WTC11 (cell line): ENCODE data around the gene PFDN5. TPM values are rescaled to one million over a fixed set of nuclear protein-coding genes. Genes with fewer than 3 reads are reported as not detected.
A peak's percentile ranks its signal among the peaks of the same experiment; 100 is the strongest.

ENCODE experiments used
- ATAC-seq: fragments of 200-7000 bp; cut with Tn5 transposase; 2 replicates; pipeline ENCODE4 v1.10.0; 2021; ENCODE audit warnings: mild to moderate bottlenecking, moderate library complexity
- CTCF ChIA-PET: fragments of 300-600 bp; sonication (Branson Sonifier 250); formaldehyde crosslinking; loops from one replicate; lab custom pipeline; 2021; ENCODE audit warnings: antibody characterized with exemption; lab: Charles Lee
- POLR2A ChIA-PET: fragments of 350-600 bp; sonication (Branson Sonifier 250); formaldehyde crosslinking; loops from one replicate; lab custom pipeline; 2021; ENCODE audit warnings: antibody characterized with exemption; lab: Charles Lee
- DNase-seq: peaks from one replicate; pipeline ENCODE4 v3.0.0; 2021; ENCODE audit warnings: low spot score
- H3K27ac Mint-ChIP-seq: 2 replicates; pipeline ENCODE4 v1.8.0; 2021; ENCODE audit warnings: mixed read lengths
- H3K27me3 Mint-ChIP-seq: 2 replicates; pipeline ENCODE4 v1.8.0; 2021; ENCODE audit warnings: low read depth, mild to moderate bottlenecking, moderate library complexity, mixed read lengths
- H3K36me3 Mint-ChIP-seq: 2 replicates; pipeline ENCODE4 v1.8.0; 2021; ENCODE audit warnings: mixed read lengths
- H3K4me1 Mint-ChIP-seq: 2 replicates; pipeline ENCODE4 v1.8.0; 2022; ENCODE audit warnings: mixed read lengths
- H3K4me3 Mint-ChIP-seq: 2 replicates; pipeline ENCODE4 v1.8.0; 2021; ENCODE audit warnings: mild to moderate bottlenecking, moderate library complexity, mixed read lengths
- H3K9me3 Mint-ChIP-seq: 2 replicates; pipeline ENCODE4 v1.8.0; 2021; ENCODE audit warnings: mixed read lengths
- ATF6 ChIP-seq: sonication (generic); formaldehyde crosslinking; IDR thresholded peaks from 2 replicates; pipeline ENCODE4 v1.8.1; 2023; ENCODE audit warnings: mild to moderate bottlenecking, missing genetic modification reagents
- CTCF ChIP-seq: fragments of 200-600 bp; IDR thresholded peaks from 2 replicates; pipeline ENCODE4 v1.8.0; 2022; ENCODE audit warnings: antibody characterized with exemption
- ERG ChIP-seq: fragments of 250-450 bp; sonication (Bioruptor Pico); IDR thresholded peaks from 2 replicates; pipeline ENCODE4 v1.8.0; 2021; ENCODE audit warnings: mild to moderate bottlenecking
- FOXK1 ChIP-seq: sonication (generic); formaldehyde crosslinking; IDR thresholded peaks from 2 replicates; pipeline ENCODE4 v1.8.0; 2022; ENCODE audit warnings: mild to moderate bottlenecking, moderate library complexity, missing genetic modification reagents
- HMGXB4 ChIP-seq: sonication (generic); formaldehyde crosslinking; IDR thresholded peaks from 2 replicates; pipeline ENCODE4 v1.8.1; 2023; ENCODE audit warnings: mild to moderate bottlenecking, moderate library complexity, missing genetic modification reagents
- IRF1 ChIP-seq: sonication (generic); formaldehyde crosslinking; IDR thresholded peaks from 2 replicates; pipeline ENCODE4 v1.8.0; 2023; ENCODE audit warnings: missing genetic modification reagents
- KAT7 ChIP-seq: sonication (generic); formaldehyde crosslinking; IDR thresholded peaks from 2 replicates; pipeline ENCODE4 v1.8.1; 2023; ENCODE audit warnings: missing genetic modification reagents, mild to moderate bottlenecking, borderline replicate concordance
- NFYB ChIP-seq: sonication (generic); formaldehyde crosslinking; conservative IDR thresholded peaks from 2 replicates; pipeline ENCODE4 v1.8.0; 2022; ENCODE audit warnings: low read depth, missing genetic modification reagents
- PRRX2 ChIP-seq: fragments of 250-450 bp; sonication (Bioruptor Pico); IDR thresholded peaks from 2 replicates; pipeline ENCODE4 v1.8.0; 2021; ENCODE audit warnings: mild to moderate bottlenecking
- USF2 ChIP-seq: sonication (generic); formaldehyde crosslinking; IDR thresholded peaks from 2 replicates; pipeline ENCODE4 v1.8.1; 2023; ENCODE audit warnings: mild to moderate bottlenecking, missing genetic modification reagents, moderate library complexity
- ZNF396 ChIP-seq: fragments of 250-450 bp; sonication (Bioruptor Pico); IDR thresholded peaks from 2 replicates; pipeline ENCODE4 v1.8.0; 2021; ENCODE audit warnings: mild to moderate bottlenecking, moderate library complexity, borderline replicate concordance
- ZNF512 ChIP-seq: sonication (generic); formaldehyde crosslinking; IDR thresholded peaks from 2 replicates; pipeline ENCODE4 v1.8.1; 2022; ENCODE audit warnings: missing genetic modification reagents, borderline replicate concordance
- total RNA-seq: library from RNA; stranded (reverse); gene quantifications from 3 replicates; pipeline ENCODE4 v1.2.3, GENCODE V29; 2021

PFDN5 gene
- total RNA-seq, 1 experiment from 2014 or later = 263 TPM

GRCh38 chr12:53286448-53286847, 8.9 kb upstream of the PFDN5 start:
- TF ChIP-seq FOXK1 (CRISPR knock-in tag) = no peak
- TF ChIP-seq PRRX2 (CRISPR knock-in tag) = no peak
- TF ChIP-seq ZNF512 (CRISPR knock-in tag) = no peak
- no peak for TF ChIP-seq KAT7 (CRISPR knock-in tag)
- no peak for TF ChIP-seq ERG (CRISPR knock-in tag)
- no peak for TF ChIP-seq HMGXB4
- no peak for TF ChIP-seq NFYB (CRISPR knock-in tag)
- no peak for TF ChIP-seq IRF1
- TF ChIP-seq ZNF396 = no peak
- no peak for TF ChIP-seq ATF6
- no peak for TF ChIP-seq USF2 (CRISPR knock-in tag)
- Mint-ChIP-seq H3K4me3 (no peak overlapping the region), H3K36me3 (peaks cover 67% of the 10 kb centered on the region), H3K27ac (no peak overlapping the region), H3K9me3 (no peaks in the 10 kb centered on the region), H3K4me1 (no peaks in the 10 kb centered on the region), H3K27me3 (no peaks in the 10 kb centered on the region)
- ATAC-seq = no peak
- CTCF ChIA-PET = interaction anchor here (0.8 to 15.2 kb wide), 9 partner anchors 8 to 221 kb away, joined by 3 to 161 read pairs (median 3); partner anchors contain the start of gene ESPL1
- POLR2A ChIA-PET = no interaction called here
- DNase-seq = no peak

- no peaks in the 10 kb centered on the region for H3K4me1 Mint-ChIP-seq
Measured at GRCh38 chr12:53287741-53288216, 7.6 kb upstream of the PFDN5 start.

More at GRCh38 chr12:53287741-53288216, 7.6 kb upstream of the PFDN5 start:
- peaks cover 60% of the 10 kb centered on the region for H3K36me3 Mint-ChIP-seq
- TF ChIP-seq PRRX2 (CRISPR knock-in tag) (no peak), CTCF (peak; percentile 55), ZNF512 (CRISPR knock-in tag) (no peak)
- no peaks in the 10 kb centered on the region for H3K27me3 Mint-ChIP-seq
- ChIA-PET CTCF (interaction anchor here (1.2 to 15.2 kb wide), 5 partner anchors 12 to 222 kb away, joined by 3 to 161 read pairs (median 4); partner anchors contain the start of genes ESPL1 and MYG1), POLR2A (no interaction called here)
- DNase-seq (peak; percentile 74), ATAC-seq (peak; percentile 90)
- peak overlapping the region; percentile 25 for H3K27ac Mint-ChIP-seq
- H3K9me3 Mint-ChIP-seq = no peaks in the 10 kb centered on the region
- H3K4me3 Mint-ChIP-seq = no peak overlapping the region
